ENCODE results near the gene OXCT1.

Gene OXCT1

GRCh38 chr5:41885286-41885685, 15.1 kb upstream of the OXCT1 start:
- no peak overlapping the region for H3K56ac ChIP-seq (ENCODE audit: low read length)
- H3K79me2 ChIP-seq (ENCODE audit: control insufficient read depth, insufficient read depth, low read length): no peaks in the 10 kb centered on the region
- H3K79me1 ChIP-seq (ENCODE audit: low read length): no peaks in the 10 kb centered on the region
- no peak overlapping the region for H2BK5ac ChIP-seq (ENCODE audit: low read length)
- no peak overlapping the region for H4K5ac ChIP-seq (ENCODE audit: low read length)
- no peak overlapping the region for H2BK120ac ChIP-seq (ENCODE audit: low read depth, low read length)
- no peaks in the 10 kb centered on the region for H3K27me3 ChIP-seq (ENCODE audit: insufficient read depth, low read length, poor library complexity)
- H3K9ac ChIP-seq (ENCODE audit: low read length): no peak overlapping the region
- H3K4me3 ChIP-seq (ENCODE audit: low read length): no peak overlapping the region
- H2BK15ac ChIP-seq (replicated peaks; ENCODE audit: low read depth): no peak overlapping the region
- H3K4ac ChIP-seq (ENCODE audit: low read depth, low read length): no peak overlapping the region
- H3K27ac ChIP-seq (ENCODE audit: low read depth, low read length): no peak overlapping the region
- no peak overlapping the region for H2AK5ac ChIP-seq (ENCODE audit: low read length)
- H3K4me1 ChIP-seq (ENCODE audit: control insufficient read depth, low read depth, low read length): no peaks in the 10 kb centered on the region
- no peak overlapping the region for H4K8ac ChIP-seq (ENCODE audit: low read depth, low read length)
- DNase-seq: no peak
- H3K23ac ChIP-seq (ENCODE audit: low read length): no peak overlapping the region
- H3K18ac ChIP-seq (ENCODE audit: low read length): no peak overlapping the region
- no peak overlapping the region for H3K4me2 ChIP-seq (ENCODE audit: low read length)
- no peaks in the 10 kb centered on the region for H3K36me3 ChIP-seq (ENCODE audit: control insufficient read depth, insufficient read depth, low read length)

- no peaks in the 10 kb centered on the region for H3K27me3 ChIP-seq (ENCODE audit: insufficient read depth, low read length, poor library complexity)
- DNase-seq: no peak
- H3K79me2 ChIP-seq (ENCODE audit: control insufficient read depth, insufficient read depth, low read length): no peaks in the 10 kb centered on the region
- H3K56ac ChIP-seq (ENCODE audit: low read length): no peak overlapping the region
- H3K18ac ChIP-seq (ENCODE audit: low read length): no peak overlapping the region
- H3K27ac ChIP-seq (ENCODE audit: low read depth, low read length): no peak overlapping the region
- no peak overlapping the region for H2BK15ac ChIP-seq (replicated peaks; ENCODE audit: low read depth)
- WGBS (ENCODE audit: extremely low coverage, insufficient coverage, low lambda C conversion rate): no CpG with 5 or more reads among the region's 2 CpGs
- no peaks in the 10 kb centered on the region for H3K4me1 ChIP-seq (ENCODE audit: control insufficient read depth, low read depth, low read length)
- H2AK5ac ChIP-seq (ENCODE audit: low read length): no peak overlapping the region
- H3K4me2 ChIP-seq (ENCODE audit: low read length): no peak overlapping the region
- H3K4me3 ChIP-seq (ENCODE audit: low read length): no peak overlapping the region
- no peak overlapping the region for H2BK5ac ChIP-seq (ENCODE audit: low read length)
- H4K5ac ChIP-seq (ENCODE audit: low read length): no peak overlapping the region
- H3K79me1 ChIP-seq (ENCODE audit: low read length): no peaks in the 10 kb centered on the region
- H3K9ac ChIP-seq (ENCODE audit: low read length): no peak overlapping the region
- H3K4ac ChIP-seq (ENCODE audit: low read depth, low read length): no peak overlapping the region
- no peak overlapping the region for H2BK120ac ChIP-seq (ENCODE audit: low read depth, low read length)
- H4K8ac ChIP-seq (ENCODE audit: low read depth, low read length): no peak overlapping the region
- no peak overlapping the region for H3K23ac ChIP-seq (ENCODE audit: low read length)
- no peaks in the 10 kb centered on the region for H3K36me3 ChIP-seq (ENCODE audit: control insufficient read depth, insufficient read depth, low read length)
These were observed 13.7 kb upstream of the OXCT1 start for GRCh38 chr5:41883936-41884335.

GRCh38 chr5:41883243-41883642, 13.0 kb upstream of the OXCT1 start:
- no peak overlapping the region for H3K4me2 ChIP-seq (ENCODE audit: low read length)
- no peak overlapping the region for H3K4me3 ChIP-seq (ENCODE audit: low read length)
- no peak overlapping the region for H3K18ac ChIP-seq (ENCODE audit: low read length)
- no peak overlapping the region for H3K56ac ChIP-seq (ENCODE audit: low read length)
- DNase-seq: no peak
- no peaks in the 10 kb centered on the region for H3K27me3 ChIP-seq (ENCODE audit: insufficient read depth, low read length, poor library complexity)
- H2BK15ac ChIP-seq (replicated peaks; ENCODE audit: low read depth): no peak overlapping the region
- H3K79me2 ChIP-seq (ENCODE audit: control insufficient read depth, insufficient read depth, low read length): no peaks in the 10 kb centered on the region
- no CpG with 5 or more reads among the region's 3 CpGs for WGBS (ENCODE audit: extremely low coverage, insufficient coverage, low lambda C conversion rate)
- H4K8ac ChIP-seq (ENCODE audit: low read depth, low read length): no peak overlapping the region
- H4K5ac ChIP-seq (ENCODE audit: low read length): no peak overlapping the region
- H3K27ac ChIP-seq (ENCODE audit: low read depth, low read length): no peak overlapping the region
- no peak overlapping the region for H2BK120ac ChIP-seq (ENCODE audit: low read depth, low read length)
- no peak overlapping the region for H3K23ac ChIP-seq (ENCODE audit: low read length)
- no peak overlapping the region for H2BK5ac ChIP-seq (ENCODE audit: low read length)
- no peak overlapping the region for H2AK5ac ChIP-seq (ENCODE audit: low read length)
- H3K4ac ChIP-seq (ENCODE audit: low read depth, low read length): no peak overlapping the region
- H3K9ac ChIP-seq (ENCODE audit: low read length): no peak overlapping the region
- H3K4me1 ChIP-seq (ENCODE audit: control insufficient read depth, low read depth, low read length): no peaks in the 10 kb centered on the region
- H3K79me1 ChIP-seq (ENCODE audit: low read length): no peaks in the 10 kb centered on the region
- H3K36me3 ChIP-seq (ENCODE audit: control insufficient read depth, insufficient read depth, low read length): no peaks in the 10 kb centered on the region

- no peak overlapping the region for H4K8ac ChIP-seq (ENCODE audit: low read depth, low read length)
- H3K4me3 ChIP-seq (ENCODE audit: low read length): no peak overlapping the region
- H2BK5ac ChIP-seq (ENCODE audit: low read length): no peak overlapping the region
- no peak overlapping the region for H3K4me2 ChIP-seq (ENCODE audit: low read length)
- no peak overlapping the region for H3K27ac ChIP-seq (ENCODE audit: low read depth, low read length)
- H3K4ac ChIP-seq (ENCODE audit: low read depth, low read length): no peak overlapping the region
- no peaks in the 10 kb centered on the region for H3K4me1 ChIP-seq (ENCODE audit: control insufficient read depth, low read depth, low read length)
- H3K27me3 ChIP-seq (ENCODE audit: insufficient read depth, low read length, poor library complexity): no peaks in the 10 kb centered on the region
- H3K79me1 ChIP-seq (ENCODE audit: low read length): no peaks in the 10 kb centered on the region
- no CpG with 5 or more reads among the region's 5 CpGs for WGBS (ENCODE audit: extremely low coverage, insufficient coverage, low lambda C conversion rate)
- no peak overlapping the region for H3K56ac ChIP-seq (ENCODE audit: low read length)
- no peak for DNase-seq
- no peak overlapping the region for H3K9ac ChIP-seq (ENCODE audit: low read length)
- no peak overlapping the region for H3K18ac ChIP-seq (ENCODE audit: low read length)
- H3K79me2 ChIP-seq (ENCODE audit: control insufficient read depth, insufficient read depth, low read length): no peaks in the 10 kb centered on the region
- no peaks in the 10 kb centered on the region for H3K36me3 ChIP-seq (ENCODE audit: control insufficient read depth, insufficient read depth, low read length)
- H2BK120ac ChIP-seq (ENCODE audit: low read depth, low read length): no peak overlapping the region
- H4K5ac ChIP-seq (ENCODE audit: low read length): no peak overlapping the region
- no peak overlapping the region for H2AK5ac ChIP-seq (ENCODE audit: low read length)
- H3K23ac ChIP-seq (ENCODE audit: low read length): no peak overlapping the region
- H2BK15ac ChIP-seq (replicated peaks; ENCODE audit: low read depth): no peak overlapping the region
These were observed 12.5 kb upstream of the OXCT1 start for GRCh38 chr5:41882765-41883164.

GRCh38 chr5:41878643-41879478, 8.6 kb upstream of the OXCT1 start:
- H3K36me3 ChIP-seq (ENCODE audit: control insufficient read depth, insufficient read depth, low read length): no peaks in the 10 kb centered on the region
- no peak overlapping the region for H4K5ac ChIP-seq (ENCODE audit: low read length)
- H3K9ac ChIP-seq (ENCODE audit: low read length): no peak overlapping the region
- no peak overlapping the region for H3K27ac ChIP-seq (ENCODE audit: low read depth, low read length)
- no peak overlapping the region for H3K18ac ChIP-seq (ENCODE audit: low read length)
- no peaks in the 10 kb centered on the region for H3K4me1 ChIP-seq (ENCODE audit: control insufficient read depth, low read depth, low read length)
- DNase-seq: peak; percentile 59
- H4K8ac ChIP-seq (ENCODE audit: low read depth, low read length): no peak overlapping the region
- H2BK120ac ChIP-seq (ENCODE audit: low read depth, low read length): no peak overlapping the region
- WGBS (ENCODE audit: extremely low coverage, insufficient coverage, low lambda C conversion rate): no CpG with 5 or more reads among the region's 3 CpGs
- no peak overlapping the region for H3K4ac ChIP-seq (ENCODE audit: low read depth, low read length)
- H2AK5ac ChIP-seq (ENCODE audit: low read length): no peak overlapping the region
- H2BK5ac ChIP-seq (ENCODE audit: low read length): no peak overlapping the region
- no peaks in the 10 kb centered on the region for H3K79me1 ChIP-seq (ENCODE audit: low read length)
- no peak overlapping the region for H3K23ac ChIP-seq (ENCODE audit: low read length)
- H3K56ac ChIP-seq (ENCODE audit: low read length): no peak overlapping the region
- no peaks in the 10 kb centered on the region for H3K79me2 ChIP-seq (ENCODE audit: control insufficient read depth, insufficient read depth, low read length)
- no peak overlapping the region for H3K4me3 ChIP-seq (ENCODE audit: low read length)
- H3K27me3 ChIP-seq (ENCODE audit: insufficient read depth, low read length, poor library complexity): no peaks in the 10 kb centered on the region
- H2BK15ac ChIP-seq (replicated peaks; ENCODE audit: low read depth): no peak overlapping the region
- no peak overlapping the region for H3K4me2 ChIP-seq (ENCODE audit: low read length)

GRCh38 chr5:41878173-41878572, 7.9 kb upstream of the OXCT1 start:
- no peak overlapping the region for H4K5ac ChIP-seq (ENCODE audit: low read length)
- H3K4ac ChIP-seq (ENCODE audit: low read depth, low read length): no peak overlapping the region
- no peaks in the 10 kb centered on the region for H3K4me1 ChIP-seq (ENCODE audit: control insufficient read depth, low read depth, low read length)
- WGBS (ENCODE audit: extremely low coverage, insufficient coverage, low lambda C conversion rate): no CpG with 5 or more reads among the region's 2 CpGs
- H3K9ac ChIP-seq (ENCODE audit: low read length): no peak overlapping the region
- H3K36me3 ChIP-seq (ENCODE audit: control insufficient read depth, insufficient read depth, low read length): no peaks in the 10 kb centered on the region
- H3K4me3 ChIP-seq (ENCODE audit: low read length): no peak overlapping the region
- no peak overlapping the region for H2BK120ac ChIP-seq (ENCODE audit: low read depth, low read length)
- H2AK5ac ChIP-seq (ENCODE audit: low read length): no peak overlapping the region
- H4K8ac ChIP-seq (ENCODE audit: low read depth, low read length): no peak overlapping the region
- H3K56ac ChIP-seq (ENCODE audit: low read length): no peak overlapping the region
- H3K27me3 ChIP-seq (ENCODE audit: insufficient read depth, low read length, poor library complexity): no peaks in the 10 kb centered on the region
- no peak overlapping the region for H3K27ac ChIP-seq (ENCODE audit: low read depth, low read length)
- no peak overlapping the region for H3K18ac ChIP-seq (ENCODE audit: low read length)
- no peak for DNase-seq
- no peak overlapping the region for H3K23ac ChIP-seq (ENCODE audit: low read length)
- no peaks in the 10 kb centered on the region for H3K79me1 ChIP-seq (ENCODE audit: low read length)
- H2BK15ac ChIP-seq (replicated peaks; ENCODE audit: low read depth): no peak overlapping the region
- no peak overlapping the region for H3K4me2 ChIP-seq (ENCODE audit: low read length)
- no peaks in the 10 kb centered on the region for H3K79me2 ChIP-seq (ENCODE audit: control insufficient read depth, insufficient read depth, low read length)
- no peak overlapping the region for H2BK5ac ChIP-seq (ENCODE audit: low read length)
